Activated T-cell treated with anti-CD3 and anti-CD28 coated beads, Interleukin-2, amount 50 U/mL, for 48 hours (primary cell): ENCODE results near the gene PCDH15.

Experiments used
- DNase-seq, 2 experiments: peaks; one replicate each; pipeline ENCODE4 v3.0.0-alpha.2; 2020

Gene PCDH15

GRCh38 chr10:54800741-54801421, at the start of gene PCDH15:
Gene PCDH15, minus strand, starts transcription at chr10:54801231. Its CDS starts 136,969 bp downstream, at chr10:54664262.
- no peak for DNase-seq

- no peak for DNase-seq
Observed at GRCh38 chr10:54843932-54844331, 42.9 kb upstream of the PCDH15 start.

- no peak for DNase-seq
Observed at GRCh38 chr10:54843085-54843646, 42.1 kb upstream of the PCDH15 start.

- DNase-seq, result no peak
Observed at GRCh38 chr10:54837479-54837878, 36.4 kb upstream of the PCDH15 start.

- no peak for DNase-seq
Observed at GRCh38 chr10:54833029-54833428, 32.0 kb upstream of the PCDH15 start.

- no peak for DNase-seq
Observed at GRCh38 chr10:54826994-54827560, 26.0 kb upstream of the PCDH15 start.

- DNase-seq, result no peak
Observed at GRCh38 chr10:54815583-54815982, 14.6 kb upstream of the PCDH15 start.

GRCh38 chr10:54808186-54808935, 7.3 kb upstream of the PCDH15 start:
- no peak for DNase-seq

GRCh38 chr10:54799506-54799905, 1.5 kb downstream of the PCDH15 start:
- DNase-seq, result no peak

GRCh38 chr10:54797636-54798321, 3.3 kb downstream of the PCDH15 start:
- no peak for DNase-seq

- no peak for DNase-seq
Observed at GRCh38 chr10:54796881-54797280, 4.2 kb downstream of the PCDH15 start.

- DNase-seq, result no peak
Observed at GRCh38 chr10:54776622-54777021, 24.4 kb downstream of the PCDH15 start.

GRCh38 chr10:54772468-54773122, 28.4 kb downstream of the PCDH15 start:
- no peak for DNase-seq

GRCh38 chr10:54769051-54769450, 32.0 kb downstream of the PCDH15 start:
- DNase-seq, result no peak

GRCh38 chr10:54758791-54759190, 42.2 kb downstream of the PCDH15 start:
- no peak for DNase-seq

GRCh38 chr10:54749623-54750022, 51.4 kb downstream of the PCDH15 start:
- DNase-seq, result no peak

- no peak for DNase-seq
Observed at GRCh38 chr10:54745436-54745835, 55.6 kb downstream of the PCDH15 start.

GRCh38 chr10:54742416-54742815, 58.6 kb downstream of the PCDH15 start:
- DNase-seq, result no peak

GRCh38 chr10:54728511-54728910, 72.5 kb downstream of the PCDH15 start:
- no peak for DNase-seq

GRCh38 chr10:54722075-54722474, 79.0 kb downstream of the PCDH15 start:
- DNase-seq, result no peak

GRCh38 chr10:54710918-54711317, 90.1 kb downstream of the PCDH15 start:
- DNase-seq, result no peak

- DNase-seq, result no peak
Observed at GRCh38 chr10:54708591-54708990, 92.4 kb downstream of the PCDH15 start.

GRCh38 chr10:54708021-54708420, 93.0 kb downstream of the PCDH15 start:
- DNase-seq, result no peak
